Esophagus squamous epithelium (tissue), 4 donors: ENCODE data around the gene MRC2.
A peak's percentile ranks its signal among the peaks of the same experiment; 100 is the strongest.

Source experiments
- CTCF ChIP-seq, 6 experiments: fragments of 450-650 bp in 4 of 6; fragments of 200-600 bp in 2 of 6; sonication (generic) in 2 of 6; IDR thresholded peaks; one replicate each; pipeline ENCODE4 v1.5.1; 2016 to 2019; ENCODE audit warnings: antibody characterized with exemption in 6 of 6, mild to moderate bottlenecking in 4 of 6, moderate library complexity in 4 of 6
- POLR2A ChIP-seq, 4 donors: fragments of 450-650 bp; IDR thresholded peaks; one replicate each; pipeline ENCODE4 v1.6.1; 2017; ENCODE audit warnings: antibody characterized with exemption in 4 of 4, mild to moderate bottlenecking in 4 of 4, moderate library complexity in 3 of 4

DNA sequence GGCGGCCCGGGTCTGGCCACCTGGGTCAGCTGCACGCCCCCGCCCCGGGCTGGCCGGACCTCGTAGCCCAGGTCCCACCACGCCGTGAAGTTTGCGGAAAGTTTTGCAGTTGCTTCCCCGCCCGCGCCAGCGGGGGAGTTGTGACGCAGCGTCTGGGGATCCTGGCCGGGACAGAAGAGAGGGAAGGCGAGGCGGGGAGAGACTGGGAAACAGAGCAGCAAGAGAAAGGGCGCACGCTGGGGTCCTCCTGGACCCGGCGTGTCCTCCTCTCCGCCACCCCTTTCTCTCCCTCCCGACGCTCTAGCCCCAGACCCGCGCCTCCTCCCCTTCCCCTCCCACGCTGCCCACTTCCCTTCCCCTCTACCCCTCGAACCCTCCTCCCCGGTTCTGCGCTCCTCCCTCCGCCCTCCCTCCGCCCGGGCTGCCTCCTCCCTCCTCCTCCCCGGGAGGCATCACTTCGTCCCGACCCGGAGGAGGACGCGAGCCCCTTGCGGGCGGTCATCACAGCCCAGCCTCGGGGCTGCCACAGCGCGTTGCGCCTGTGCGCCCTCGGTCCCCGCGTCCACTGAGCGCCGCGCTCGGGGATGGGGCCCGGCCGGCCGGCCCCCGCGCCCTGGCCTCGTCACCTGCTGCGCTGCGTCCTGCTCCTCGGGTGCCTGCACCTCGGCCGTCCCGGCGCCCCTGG lies at the start of gene MRC2:
- TF ChIP-seq CTCF (IDR thresholded peaks at IDR 0.05) (no peak), POLR2A (IDR thresholded peaks at IDR 0.05) (peak in 2 of 4 donors; percentile 28 to 47)
